Measurements from ENCODE around the gene REPS1. TPM values are rescaled to one million over a fixed set of nuclear protein-coding genes. Genes with fewer than 3 reads are reported as not detected.

Gene REPS1
- total and polyA plus RNA-seq, 2 donors (not counting 1 experiment from before 2014, with no cell fraction given), result 38.1 to 57.1 TPM

DNA sequence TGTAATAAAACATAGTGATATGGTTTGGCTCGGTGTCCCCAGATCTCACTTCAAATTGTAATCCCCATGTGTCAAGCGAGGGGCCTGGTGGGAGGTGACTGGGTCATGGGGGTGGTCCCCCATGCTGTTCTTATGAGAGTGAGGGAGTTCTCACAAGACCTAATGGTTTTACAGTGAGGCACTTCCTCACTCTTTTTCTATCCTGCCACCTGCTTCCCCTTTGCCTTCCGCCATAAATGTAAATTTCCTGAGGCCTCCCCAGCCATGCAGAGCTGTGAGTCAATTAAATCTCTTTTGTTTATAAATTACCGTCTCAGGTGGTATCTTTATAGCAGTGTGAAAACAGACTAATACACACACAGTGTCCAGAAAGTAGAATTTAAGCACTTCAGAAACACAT lies 78.5 kb downstream of the REPS1 start:
- Histone ChIP-seq H3K36me3 (replicated peaks in 1 of 2; ENCODE audit: control extremely low read depth in 1 of 2, control insufficient read depth in 1 of 2, extremely low read depth in 1 of 2, insufficient read depth in 2 of 2, low read length in 1 of 2) (peaks cover 18 to 58% of the 10 kb centered on the region in 2 experiments), H3K27me3 (replicated peaks in 1 of 4; ENCODE audit: control extremely low read depth in 1 of 4, control insufficient read depth in 3 of 4, insufficient read depth in 4 of 4, low read length in 3 of 4) (no peaks in the 10 kb centered on the region), H2AFZ (ENCODE audit: insufficient read depth, low read depth, low read length, poor library complexity, severe bottlenecking) (no peak overlapping the region), H3K4me3 (ENCODE audit: control extremely low read depth in 1 of 5, extremely low read depth in 1 of 5, insufficient read depth in 1 of 5, low read depth in 2 of 5, low read length in 4 of 5) (no peak overlapping the region), H4K20me1 (ENCODE audit: control insufficient read depth, insufficient read depth, low read length, poor library complexity, severe bottlenecking) (no peaks in the 10 kb centered on the region), H3K9ac (ENCODE audit: low read length) (no peak overlapping the region), H3K27ac (ENCODE audit: low read length in 2 of 2) (no peak overlapping the region), H3K4me2 (replicated peaks; ENCODE audit: low read depth, low read length, poor library complexity, severe bottlenecking) (no peak overlapping the region), H3K9me3 (ENCODE audit: control extremely low read depth in 1 of 3, control insufficient read depth in 2 of 3, insufficient read depth in 1 of 3, low read length in 2 of 3) (no peaks in the 10 kb centered on the region), H3K79me2 (ENCODE audit: control insufficient read depth, insufficient read depth, low read length) (no peaks in the 10 kb centered on the region), H3K4me1 (ENCODE audit: control insufficient read depth in 2 of 2, insufficient read depth in 2 of 2, low read length in 2 of 2) (peaks cover 0 to 5% of the 10 kb centered on the region in 2 donors)
- no CpG with 5 or more reads among the region's 4 CpGs for WGBS (ENCODE audit: insufficient coverage)
- H3K4me1 Mint-ChIP-seq, result peaks cover 10% of the 10 kb centered on the region
- H3K4me3 Mint-ChIP-seq, result no peak overlapping the region
- no peaks in the 10 kb centered on the region for H3K27me3 Mint-ChIP-seq
- TF ChIP-seq, protein P1, sequence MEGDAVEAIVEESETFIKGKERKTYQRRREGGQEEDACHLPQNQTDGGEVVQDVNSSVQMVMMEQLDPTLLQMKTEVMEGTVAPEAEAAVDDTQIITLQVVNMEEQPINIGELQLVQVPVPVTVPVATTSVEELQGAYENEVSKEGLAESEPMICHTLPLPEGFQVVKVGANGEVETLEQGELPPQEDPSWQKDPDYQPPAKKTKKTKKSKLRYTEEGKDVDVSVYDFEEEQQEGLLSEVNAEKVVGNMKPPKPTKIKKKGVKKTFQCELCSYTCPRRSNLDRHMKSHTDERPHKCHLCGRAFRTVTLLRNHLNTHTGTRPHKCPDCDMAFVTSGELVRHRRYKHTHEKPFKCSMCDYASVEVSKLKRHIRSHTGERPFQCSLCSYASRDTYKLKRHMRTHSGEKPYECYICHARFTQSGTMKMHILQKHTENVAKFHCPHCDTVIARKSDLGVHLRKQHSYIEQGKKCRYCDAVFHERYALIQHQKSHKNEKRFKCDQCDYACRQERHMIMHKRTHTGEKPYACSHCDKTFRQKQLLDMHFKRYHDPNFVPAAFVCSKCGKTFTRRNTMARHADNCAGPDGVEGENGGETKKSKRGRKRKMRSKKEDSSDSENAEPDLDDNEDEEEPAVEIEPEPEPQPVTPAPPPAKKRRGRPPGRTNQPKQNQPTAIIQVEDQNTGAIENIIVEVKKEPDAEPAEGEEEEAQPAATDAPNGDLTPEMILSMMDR (IDR thresholded peaks at IDR 0.05), result no peak
- TF ChIP-seq EZH2 (IDR thresholded peaks at IDR 0.05; ENCODE audit: borderline replicate concordance, insufficient read depth, low read depth, low read length, poor library complexity, severe bottlenecking), result no peak
- peak overlapping the region; percentile 41 for H3K27ac Mint-ChIP-seq
- intact Hi-C loops (cut with micrococcal nuclease), result no loop called here
- ChIA-PET CTCF (no interaction called here), POLR2A (no interaction called here)
- no peaks in the 10 kb centered on the region for H3K9me3 Mint-ChIP-seq (ENCODE audit: insufficient read depth)
- DNase-seq, result no peak
- ATAC-seq (ENCODE audit: low read depth), result no peak

DNA sequence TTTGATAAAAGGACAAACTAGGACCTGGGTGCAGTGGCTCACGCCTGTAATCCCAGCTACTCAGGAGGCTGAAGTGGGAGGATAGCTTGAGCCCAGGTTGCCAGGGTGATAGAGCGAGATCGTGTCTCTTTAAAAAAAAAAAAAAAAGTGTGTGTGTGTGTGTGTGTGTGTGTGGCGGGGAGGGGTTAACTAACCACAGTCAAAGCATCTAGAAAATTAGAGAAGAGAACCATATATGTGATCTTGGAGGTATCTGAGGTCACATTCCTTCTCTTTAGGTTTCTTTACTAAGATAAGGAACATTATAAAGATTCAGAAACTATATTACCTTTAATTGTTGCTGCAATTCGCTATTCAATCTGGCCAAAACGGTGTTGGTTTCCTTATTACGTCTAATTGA lies 80.9 kb downstream of the REPS1 start:
- Mint-ChIP-seq H3K4me1 (peaks cover 10% of the 10 kb centered on the region), H3K9me3 (ENCODE audit: insufficient read depth) (no peaks in the 10 kb centered on the region), H3K27me3 (no peaks in the 10 kb centered on the region), H3K4me3 (no peak overlapping the region), H3K27ac (no peak overlapping the region)
- ATAC-seq (ENCODE audit: low read depth) (no peak), DNase-seq (no peak)
- 96% methylated on average over 4 of the region's 7 CpGs for WGBS (ENCODE audit: insufficient coverage)
- intact Hi-C loops (cut with micrococcal nuclease), result no loop called here
- Histone ChIP-seq H2AFZ (ENCODE audit: insufficient read depth, low read depth, low read length, poor library complexity, severe bottlenecking) (no peak overlapping the region), H3K27ac (ENCODE audit: low read length in 2 of 2) (no peak overlapping the region), H3K79me2 (ENCODE audit: control insufficient read depth, insufficient read depth, low read length) (no peaks in the 10 kb centered on the region), H3K27me3 (replicated peaks in 1 of 4; ENCODE audit: control extremely low read depth in 1 of 4, control insufficient read depth in 3 of 4, insufficient read depth in 4 of 4, low read length in 3 of 4) (no peaks in the 10 kb centered on the region), H4K20me1 (ENCODE audit: control insufficient read depth, insufficient read depth, low read length, poor library complexity, severe bottlenecking) (no peaks in the 10 kb centered on the region), H3K36me3 (replicated peaks in 1 of 2; ENCODE audit: control extremely low read depth in 1 of 2, control insufficient read depth in 1 of 2, extremely low read depth in 1 of 2, insufficient read depth in 2 of 2, low read length in 1 of 2) (peaks cover 12 to 46% of the 10 kb centered on the region in 2 experiments), H3K4me3 (ENCODE audit: control extremely low read depth in 1 of 5, extremely low read depth in 1 of 5, insufficient read depth in 1 of 5, low read depth in 2 of 5, low read length in 4 of 5) (no peak overlapping the region), H3K9ac (ENCODE audit: low read length) (no peak overlapping the region), H3K4me1 (ENCODE audit: control insufficient read depth in 2 of 2, insufficient read depth in 2 of 2, low read length in 2 of 2) (peaks cover 0 to 5% of the 10 kb centered on the region in 2 donors), H3K4me2 (replicated peaks; ENCODE audit: low read depth, low read length, poor library complexity, severe bottlenecking) (no peak overlapping the region), H3K9me3 (ENCODE audit: control extremely low read depth in 1 of 3, control insufficient read depth in 2 of 3, insufficient read depth in 1 of 3, low read length in 2 of 3) (no peaks in the 10 kb centered on the region)
- TF ChIP-seq EZH2 (IDR thresholded peaks at IDR 0.05; ENCODE audit: borderline replicate concordance, insufficient read depth, low read depth, low read length, poor library complexity, severe bottlenecking), result no peak
- TF ChIP-seq, protein P1 (IDR thresholded peaks at IDR 0.05), result no peak
- ChIA-PET CTCF (no interaction called here), POLR2A (no interaction called here)
